ENCODE data around the gene CAPSL. TPM values are rescaled to one million over a fixed set of nuclear protein-coding genes. Genes with fewer than 3 reads are reported as not detected.

Gene CAPSL
- total and polyA plus RNA-seq, 2 of the 8 experiments (the other 6 are each of a cell fraction or from before 2014, with no cell fraction given), result not detected

- TF ChIP-seq ATF2 (IDR thresholded peaks at IDR 0.05; ENCODE audit: low read length) (no peak), SAP30 (IDR thresholded peaks at IDR 0.05; ENCODE audit: insufficient read depth, insufficient replicate concordance, low read length) (no peak)
Measured at GRCh38 chr5:35890021-35891020, 48.1 kb downstream of the CAPSL start (continued).
